ENCODE data around the gene SLX9. TPM values are rescaled to one million over a fixed set of nuclear protein-coding genes. Genes with fewer than 3 reads are reported as not detected.

SLX9 gene
- total RNA-seq, 4 donors from 2014 or later, result 8.1 to 46.0 (median 16.6) TPM

- no peak for TF ChIP-seq POLR2A (IDR thresholded peaks at IDR 0.05)
- TF ChIP-seq POLR2AphosphoS5 (IDR thresholded peaks at IDR 0.05), result no peak
- TF ChIP-seq CTCF (IDR thresholded peaks at IDR 0.05), result no peak
- TF ChIP-seq EP300 (IDR thresholded peaks at IDR 0.05; ENCODE audit: low read depth), result no peak
- Histone ChIP-seq H3K4me3 (no peak overlapping the region), H3K27me3 (no peaks in the 10 kb centered on the region), H3K36me3 (no peaks in the 10 kb centered on the region), H3K4me1 (no peaks in the 10 kb centered on the region), H3K9me3 (no peaks in the 10 kb centered on the region), H3K27ac (no peak overlapping the region)
- in situ Hi-C loops (cut with MboI; ENCODE audit: low pct_ligation_motif_present in 1 of 4, low pct_unique_long_range_greater_than_20kb in 1 of 4, low sequenced_read_pairs in 3 of 4) (no loop called here), intact Hi-C loops (cut with DNase I; ENCODE audit: low total_unique reads) (no loop called here)
- no peak for DNase-seq
- WGBS, 2 donors (ENCODE audit: low coverage in 1 of 2), result 96% methylated on average over 22 of the region's 22 CpGs; no CpG with 5 or more reads in 1 of the 2 donors
These were observed 37.9 kb downstream of the SLX9 start for GRCh38 chr21:44977616-44978340.

- no peak for DNase-seq
- no peak for TF ChIP-seq POLR2AphosphoS5 (IDR thresholded peaks at IDR 0.05)
- no peak for TF ChIP-seq EP300 (IDR thresholded peaks at IDR 0.05; ENCODE audit: low read depth)
- TF ChIP-seq POLR2A (IDR thresholded peaks at IDR 0.05), result no peak
- no peak for TF ChIP-seq CTCF (IDR thresholded peaks at IDR 0.05)
- Histone ChIP-seq H3K36me3 (no peaks in the 10 kb centered on the region), H3K9me3 (no peaks in the 10 kb centered on the region), H3K27me3 (no peaks in the 10 kb centered on the region), H3K4me3 (no peak overlapping the region), H3K4me1 (no peaks in the 10 kb centered on the region), H3K27ac (no peak overlapping the region)
- 50 to 78% methylated on average over 2 to 19 of the region's 20 CpGs for WGBS, 2 donors (ENCODE audit: low coverage in 1 of 2)
- intact Hi-C loops (cut with DNase I; ENCODE audit: low total_unique reads) (no loop called here), in situ Hi-C loops (cut with MboI; ENCODE audit: low pct_ligation_motif_present in 1 of 4, low pct_unique_long_range_greater_than_20kb in 1 of 4, low sequenced_read_pairs in 3 of 4) (no loop called here)
These were observed 40.1 kb downstream of the SLX9 start for GRCh38 chr21:44979687-44980561.

GRCh38 chr21:44980562-44981489 lies 41.0 kb downstream of the SLX9 start:
- Histone ChIP-seq H3K27ac (no peak overlapping the region), H3K4me1 (no peaks in the 10 kb centered on the region), H3K27me3 (no peaks in the 10 kb centered on the region), H3K9me3 (no peaks in the 10 kb centered on the region), H3K4me3 (no peak overlapping the region), H3K36me3 (no peaks in the 10 kb centered on the region)
- intact Hi-C loops (cut with DNase I; ENCODE audit: low total_unique reads) (no loop called here), in situ Hi-C loops (cut with MboI; ENCODE audit: low pct_ligation_motif_present in 1 of 4, low pct_unique_long_range_greater_than_20kb in 1 of 4, low sequenced_read_pairs in 3 of 4) (no loop called here)
- 84% methylated on average over 38 of the region's 38 CpGs; no CpG with 5 or more reads in 1 of the 2 donors for WGBS, 2 donors (ENCODE audit: low coverage in 1 of 2)
- TF ChIP-seq POLR2AphosphoS5 (IDR thresholded peaks at IDR 0.05) (no peak), POLR2A (IDR thresholded peaks at IDR 0.05) (no peak), CTCF (IDR thresholded peaks at IDR 0.05) (no peak), EP300 (IDR thresholded peaks at IDR 0.05; ENCODE audit: low read depth) (no peak)
- no peak for DNase-seq

Measured in transverse colon (tissue), 4 donors.